ENCODE measurements around the gene CYP2D6. TPM values are rescaled to one million over a fixed set of nuclear protein-coding genes. Genes with fewer than 3 reads are reported as not detected.

The CYP2D6 gene
- total and polyA plus RNA-seq, 2 experiments from 2014 or later, result 0.15 TPM; not detected in 1

- no peak overlapping the region for H3K4me2 ChIP-seq (ENCODE audit: unreplicated experiment)
- H3K9me2 ChIP-seq (ENCODE audit: insufficient read depth), result no peaks in the 10 kb centered on the region
- no peak overlapping the region for H3K27ac ChIP-seq
- TF ChIP-seq EZH2phosphoT487 (IDR thresholded peaks at IDR 0.05; ENCODE audit: insufficient read depth, low read depth), result no peak
- TF ChIP-seq EZH2 (IDR thresholded peaks at IDR 0.05; ENCODE audit: insufficient read depth, poor library complexity, severe bottlenecking), result no peak
- H3K79me2 ChIP-seq (ENCODE audit: insufficient read depth), result peaks cover 10% of the 10 kb centered on the region; the same call in 1 of the 2 replicates
- H3K9ac ChIP-seq, result no peak overlapping the region
- in situ Hi-C loops (cut with MboI), result no loop called here
- DNase-seq, result no peak
- H3K36me3 ChIP-seq (ENCODE audit: low read depth), result 0 out of 2 replicates have a peak, but pooled peaks cover 4% of the 10 kb centered on the region
- 92 to 94% methylated on average over 8 of the region's 8 CpGs for WGBS, 2 experiments (ENCODE audit: low coverage in 1 of 2, low lambda C conversion rate in 2 of 2, missing lambda C conversion rate in 2 of 2)
- H3K9me3 ChIP-seq (ENCODE audit: low read depth), result no peaks in the 10 kb centered on the region
- H4K20me1 ChIP-seq (ENCODE audit: insufficient read depth), result peaks cover 19% of the 10 kb centered on the region; the same call in 1 of the 2 replicates
- H3F3A ChIP-seq (ENCODE audit: insufficient read depth), result no peaks in the 10 kb centered on the region
- no peak overlapping the region for H2AFZ ChIP-seq
- H3K4me3 ChIP-seq, result no peak overlapping the region
- no peaks in the 10 kb centered on the region for H3K27me3 ChIP-seq (replicated peaks; ENCODE audit: insufficient read depth)
- H3K4me1 ChIP-seq (ENCODE audit: insufficient read depth), result peaks cover 7% of the 10 kb centered on the region; the same call in 1 of the 2 replicates
Measured at GRCh38 chr22:42171946-42172719, 41.5 kb upstream of the CYP2D6 start.

- no peaks in the 10 kb centered on the region for H3K9me2 ChIP-seq (ENCODE audit: insufficient read depth)
- no peak overlapping the region for H3K4me2 ChIP-seq (ENCODE audit: unreplicated experiment)
- DNase-seq, result no peak
- no peak overlapping the region for H3K4me3 ChIP-seq
- no peaks in the 10 kb centered on the region for H3K27me3 ChIP-seq (replicated peaks; ENCODE audit: insufficient read depth)
- no peaks in the 10 kb centered on the region for H3F3A ChIP-seq (ENCODE audit: insufficient read depth)
- peaks cover 7% of the 10 kb centered on the region; the same call in 1 of the 2 replicates for H3K4me1 ChIP-seq (ENCODE audit: insufficient read depth)
- WGBS, 2 experiments (ENCODE audit: low coverage in 1 of 2, low lambda C conversion rate in 2 of 2, missing lambda C conversion rate in 2 of 2), result 68 to 72% methylated on average over 5 of the region's 5 CpGs
- in situ Hi-C loops (cut with MboI), result no loop called here
- no peak overlapping the region for H2AFZ ChIP-seq
- H3K27ac ChIP-seq, result no peak overlapping the region
- no peak for TF ChIP-seq EZH2phosphoT487 (IDR thresholded peaks at IDR 0.05; ENCODE audit: insufficient read depth, low read depth)
- no peak for TF ChIP-seq EZH2 (IDR thresholded peaks at IDR 0.05; ENCODE audit: insufficient read depth, poor library complexity, severe bottlenecking)
- H3K36me3 ChIP-seq (ENCODE audit: low read depth), result 0 out of 2 replicates have a peak, but pooled peaks cover 1% of the 10 kb centered on the region
- peaks cover 10% of the 10 kb centered on the region; the same call in 1 of the 2 replicates for H3K79me2 ChIP-seq (ENCODE audit: insufficient read depth)
- H3K9ac ChIP-seq, result no peak overlapping the region
- no peaks in the 10 kb centered on the region for H3K9me3 ChIP-seq (ENCODE audit: low read depth)
- peaks cover 19% of the 10 kb centered on the region; the same call in 1 of the 2 replicates for H4K20me1 ChIP-seq (ENCODE audit: insufficient read depth)
Measured at GRCh38 chr22:42171417-42171816, 40.8 kb upstream of the CYP2D6 start.

- Histone ChIP-seq H3K79me2 (ENCODE audit: insufficient read depth) (peaks cover 10% of the 10 kb centered on the region; the same call in 1 of the 2 replicates), H3K36me3 (ENCODE audit: low read depth) (no peaks in the 10 kb centered on the region), H3K4me1 (ENCODE audit: insufficient read depth) (peaks cover 7% of the 10 kb centered on the region; the same call in 1 of the 2 replicates), H4K20me1 (ENCODE audit: insufficient read depth) (peaks cover 19% of the 10 kb centered on the region; the same call in 1 of the 2 replicates), H3F3A (ENCODE audit: insufficient read depth) (no peaks in the 10 kb centered on the region), H3K4me2 (ENCODE audit: unreplicated experiment) (no peak overlapping the region), H3K4me3 (no peak overlapping the region), H3K9me2 (ENCODE audit: insufficient read depth) (no peaks in the 10 kb centered on the region), H3K27me3 (replicated peaks; ENCODE audit: insufficient read depth) (no peaks in the 10 kb centered on the region), H3K27ac (no peak overlapping the region), H2AFZ (no peak overlapping the region), H3K9ac (no peak overlapping the region), H3K9me3 (ENCODE audit: low read depth) (no peaks in the 10 kb centered on the region)
- 77 to 83% methylated on average over 5 of the region's 5 CpGs for WGBS, 2 experiments (ENCODE audit: low coverage in 1 of 2, low lambda C conversion rate in 2 of 2, missing lambda C conversion rate in 2 of 2)
- no peak for DNase-seq
- in situ Hi-C loops (cut with MboI), result no loop called here
- TF ChIP-seq EZH2 (IDR thresholded peaks at IDR 0.05; ENCODE audit: insufficient read depth, poor library complexity, severe bottlenecking), result no peak
- TF ChIP-seq EZH2phosphoT487 (IDR thresholded peaks at IDR 0.05; ENCODE audit: insufficient read depth, low read depth), result no peak
Measured at GRCh38 chr22:42170946-42171345, 40.3 kb upstream of the CYP2D6 start.

- Histone ChIP-seq H3K4me3 (no peak overlapping the region), H3K79me2 (ENCODE audit: insufficient read depth) (peaks cover 10% of the 10 kb centered on the region; the same call in 1 of the 2 replicates), H3F3A (ENCODE audit: insufficient read depth) (no peaks in the 10 kb centered on the region), H3K9me2 (ENCODE audit: insufficient read depth) (no peaks in the 10 kb centered on the region), H3K9me3 (ENCODE audit: low read depth) (no peaks in the 10 kb centered on the region), H3K4me2 (ENCODE audit: unreplicated experiment) (no peak overlapping the region), H3K27me3 (replicated peaks; ENCODE audit: insufficient read depth) (no peaks in the 10 kb centered on the region), H3K4me1 (ENCODE audit: insufficient read depth) (peaks cover 7% of the 10 kb centered on the region; the same call in 1 of the 2 replicates), H4K20me1 (ENCODE audit: insufficient read depth) (peaks cover 19% of the 10 kb centered on the region; the same call in 1 of the 2 replicates), H3K27ac (no peak overlapping the region), H3K9ac (no peak overlapping the region), H3K36me3 (ENCODE audit: low read depth) (no peaks in the 10 kb centered on the region), H2AFZ (no peak overlapping the region)
- in situ Hi-C loops (cut with MboI), result loop anchor here (10.0 kb wide), 1 partner anchor 266 kb away; the partner anchor contains the start of gene NFAM1
- DNase-seq, result peak; percentile 68
- WGBS, 2 experiments (ENCODE audit: low coverage in 1 of 2, low lambda C conversion rate in 2 of 2, missing lambda C conversion rate in 2 of 2), result 52 to 55% methylated on average over 7 of the region's 7 CpGs
- TF ChIP-seq EZH2phosphoT487 (IDR thresholded peaks at IDR 0.05; ENCODE audit: insufficient read depth, low read depth) (no peak), EZH2 (IDR thresholded peaks at IDR 0.05; ENCODE audit: insufficient read depth, poor library complexity, severe bottlenecking) (no peak)
Measured at GRCh38 chr22:42169055-42169469, 38.5 kb upstream of the CYP2D6 start.
